Neuron (in vitro differentiated cells): ENCODE measurements around the gene MAN1C1.
"Not testable (repeated sequence)": the region's sequence is repeated elsewhere in the genome, so short reads cannot be mapped to it uniquely, and the experiment has no call there.

ENCODE experiments used
- H2AFZ ChIP-seq: one replicate; pipeline ENCODE4 v1.6.1; 2013; ENCODE audit warnings: low read depth, mild to moderate bottlenecking, inconsistent platforms, low read length, moderate library complexity
- H3K27me3 ChIP-seq: one replicate; pipeline ENCODE4 v1.6.1; 2013; ENCODE audit warnings: low read length; ENCODE audit not compliant: insufficient read depth
- H3K36me3 ChIP-seq: one replicate; pipeline ENCODE4 v1.6.1; 2013; ENCODE audit warnings: low read length; ENCODE audit not compliant: insufficient read depth
- H3K4me1 ChIP-seq: one replicate; pipeline ENCODE4 v1.6.1; 2013; ENCODE audit warnings: low read length; ENCODE audit not compliant: insufficient read depth
- H3K4me3 ChIP-seq: 2 replicates; pipeline ENCODE4 v1.5.1; 2013; ENCODE audit warnings: mild to moderate bottlenecking, low read length, moderate library complexity
- H3K9me3 ChIP-seq: one replicate; pipeline ENCODE4 v1.6.1; 2013; ENCODE audit warnings: low read length

MAN1C1 gene

DNA sequence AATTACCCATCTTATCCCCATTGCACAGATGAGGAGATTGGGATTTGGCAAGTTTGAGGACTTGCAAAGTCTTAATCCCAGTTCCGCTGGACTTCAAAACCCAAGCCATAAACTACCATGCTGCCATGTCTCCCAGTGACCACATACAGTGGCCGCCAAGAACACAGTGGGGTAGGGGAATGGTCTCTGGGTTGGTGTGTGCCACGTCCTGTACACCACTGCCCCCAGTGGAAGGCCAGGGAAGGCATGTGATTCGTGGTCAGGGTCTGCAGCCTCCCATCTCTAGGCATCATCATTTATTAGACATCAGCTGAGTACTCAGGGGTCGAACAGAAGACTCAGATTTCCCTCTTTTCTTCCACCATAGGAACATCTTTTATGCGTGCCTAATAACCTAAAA is 76.0 kb downstream of the MAN1C1 start:
- Histone ChIP-seq H3K36me3 (no peaks in the 10 kb centered on the region), H3K27me3 (no peaks in the 10 kb centered on the region), H3K4me1 (peaks cover 27% of the 10 kb centered on the region), H2AFZ (no peak overlapping the region), H3K4me3 (no peak overlapping the region), H3K9me3 (no peaks in the 10 kb centered on the region)

GRCh38 chr1:25694167-25695007 is 77.8 kb downstream of the MAN1C1 start:
- Histone ChIP-seq H3K4me1 (peaks cover 29% of the 10 kb centered on the region), H3K4me3 (no peak overlapping the region), H3K36me3 (no peaks in the 10 kb centered on the region), H2AFZ (no peak overlapping the region), H3K9me3 (no peaks in the 10 kb centered on the region), H3K27me3 (no peaks in the 10 kb centered on the region)

DNA sequence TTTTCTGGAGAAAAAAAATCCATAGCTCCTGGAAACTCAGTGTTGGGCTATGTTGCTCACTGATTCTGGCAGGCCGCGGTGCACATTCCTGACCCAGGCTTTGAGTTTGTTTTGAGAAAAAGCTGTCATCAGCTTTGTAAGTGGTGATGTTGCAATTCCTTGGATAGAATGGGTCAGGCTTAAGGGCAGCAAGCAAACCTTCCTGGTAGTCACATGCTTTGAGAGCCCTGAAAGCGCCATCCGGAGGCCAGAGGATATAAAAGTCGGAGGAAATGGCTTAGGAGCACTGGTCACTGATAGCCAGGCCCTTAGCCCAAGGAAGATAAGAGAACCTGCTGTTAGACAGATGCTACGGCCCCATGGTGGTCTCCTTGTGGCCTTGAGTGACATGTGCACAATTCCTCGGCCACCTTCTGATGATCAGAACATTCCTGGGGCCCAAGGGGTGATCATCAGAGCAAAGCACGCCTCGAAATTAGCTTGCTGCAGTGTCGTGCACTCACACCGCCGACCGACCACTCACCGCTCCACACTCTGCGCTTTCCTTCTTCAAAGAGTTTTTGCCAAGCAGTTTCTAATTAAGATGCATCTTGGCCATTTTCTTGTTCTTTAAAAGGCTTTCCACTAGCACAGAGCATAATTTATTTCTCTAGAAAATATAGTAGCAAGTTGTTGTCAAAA is 78.6 kb downstream of the MAN1C1 start:
- H3K4me3 ChIP-seq = no peak overlapping the region
- H3K4me1 ChIP-seq = peaks cover 38% of the 10 kb centered on the region
- H3K9me3 ChIP-seq = no peaks in the 10 kb centered on the region
- H3K27me3 ChIP-seq = no peaks in the 10 kb centered on the region
- no peak overlapping the region for H2AFZ ChIP-seq
- no peaks in the 10 kb centered on the region for H3K36me3 ChIP-seq

- Histone ChIP-seq H3K9me3 (no peaks in the 10 kb centered on the region), H3K36me3 (no peaks in the 10 kb centered on the region), H3K4me3 (no peak overlapping the region), H3K27me3 (no peaks in the 10 kb centered on the region), H3K4me1 (peaks cover 44% of the 10 kb centered on the region), H2AFZ (no peak overlapping the region)
Observed at GRCh38 chr1:25695771-25696311, 79.2 kb downstream of the MAN1C1 start.

DNA sequence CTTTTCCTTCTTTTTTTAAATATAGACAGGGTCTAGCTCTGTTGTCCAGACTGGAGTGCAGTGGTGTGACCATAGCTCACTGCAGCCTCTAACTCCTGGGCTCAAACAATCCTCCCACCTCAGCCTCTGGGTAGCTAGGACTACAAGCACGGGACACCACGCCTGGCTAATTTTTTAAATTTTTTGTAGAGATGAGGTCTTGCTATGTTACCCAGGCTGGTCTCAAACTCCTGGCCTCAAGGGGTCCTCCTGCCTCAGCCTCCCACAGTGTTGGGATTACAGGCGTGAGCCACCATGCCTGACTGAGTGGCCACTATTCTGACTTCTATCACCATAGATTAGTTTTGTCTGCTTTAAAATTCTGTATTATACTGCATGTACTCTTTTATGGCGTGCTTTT is 80.1 kb downstream of the MAN1C1 start:
- H3K4me1 ChIP-seq = peaks cover 49% of the 10 kb centered on the region
- not testable (repeated sequence) for H3K27me3 ChIP-seq, H3K4me3 ChIP-seq, H3K9me3 ChIP-seq, H2AFZ ChIP-seq, H3K36me3 ChIP-seq

DNA sequence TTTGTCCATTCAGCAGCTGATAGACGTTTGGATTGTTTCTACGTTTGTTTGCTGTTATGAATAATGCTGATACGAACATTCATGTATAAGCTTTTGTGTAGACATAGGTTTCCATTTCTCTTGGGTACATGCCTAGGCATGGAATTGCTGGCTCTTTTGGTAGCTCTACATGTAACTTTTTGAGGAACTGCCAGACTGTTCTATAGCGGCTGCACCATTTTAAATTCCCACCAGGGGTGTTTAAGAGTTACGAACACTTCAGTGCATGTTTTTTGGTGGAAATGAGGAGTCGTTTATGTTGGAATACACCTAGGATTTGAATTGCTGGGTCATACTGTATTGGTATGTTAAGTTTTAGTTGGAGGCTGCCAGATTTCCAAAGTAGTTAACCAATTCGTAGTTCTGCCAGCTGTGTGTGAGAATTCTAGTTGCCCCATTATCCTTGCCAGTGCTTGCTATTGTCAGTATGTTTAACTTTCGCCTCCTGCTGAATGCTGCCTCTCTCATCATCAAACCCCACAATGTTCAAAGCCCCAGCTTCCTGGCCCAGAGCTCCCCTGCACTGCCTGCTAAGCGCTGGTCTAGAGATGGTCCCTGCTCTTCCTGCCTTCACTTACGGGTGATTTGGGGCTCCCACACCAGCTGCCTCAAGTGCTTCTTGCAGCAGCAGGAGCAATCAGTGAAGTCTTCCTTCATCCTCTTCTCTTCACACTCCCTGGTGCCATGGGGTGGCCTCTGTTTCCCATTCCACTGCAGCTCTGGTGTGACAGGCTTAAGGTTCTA is 81.0 kb downstream of the MAN1C1 start:
- Histone ChIP-seq H3K36me3 (no peaks in the 10 kb centered on the region), H3K4me1 (peaks cover 49% of the 10 kb centered on the region), H2AFZ (no peak overlapping the region), H3K27me3 (no peaks in the 10 kb centered on the region), H3K4me3 (no peak overlapping the region), H3K9me3 (no peaks in the 10 kb centered on the region)

- Histone ChIP-seq H3K4me3 (no peak overlapping the region), H3K9me3 (no peaks in the 10 kb centered on the region), H2AFZ (no peak overlapping the region), H3K36me3 (no peaks in the 10 kb centered on the region), H3K4me1 (peaks cover 49% of the 10 kb centered on the region), H3K27me3 (no peaks in the 10 kb centered on the region)
Observed at GRCh38 chr1:25698252-25698651, 81.7 kb downstream of the MAN1C1 start.

DNA sequence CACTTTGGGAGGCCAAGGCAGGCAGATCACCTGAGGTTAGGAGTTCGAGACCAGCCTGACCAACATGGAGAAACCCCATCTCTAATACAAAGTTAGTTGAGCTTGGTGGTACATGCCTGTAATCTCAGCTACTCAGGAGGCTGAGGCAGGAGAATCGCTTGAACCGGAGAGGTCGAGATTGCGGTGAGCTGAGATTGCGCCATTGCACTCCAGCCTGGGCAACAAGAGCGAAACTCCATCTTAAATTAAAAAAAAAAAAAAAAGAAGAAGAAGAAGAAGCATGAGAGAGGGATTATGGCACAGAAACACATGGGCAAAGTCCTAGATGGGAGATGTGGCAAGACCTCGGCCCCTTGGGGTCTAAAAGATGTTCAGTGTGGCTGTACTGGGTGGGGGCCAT is 82.5 kb downstream of the MAN1C1 start:
- H3K36me3 ChIP-seq, H3K27me3 ChIP-seq, H2AFZ ChIP-seq, H3K4me3 ChIP-seq, H3K9me3 ChIP-seq: not testable (repeated sequence)
- H3K4me1 ChIP-seq = peaks cover 44% of the 10 kb centered on the region

GRCh38 chr1:25699500-25700143 is 83.0 kb downstream of the MAN1C1 start:
- Histone ChIP-seq H3K36me3 (no peaks in the 10 kb centered on the region), H3K4me1 (peaks cover 41% of the 10 kb centered on the region), H3K4me3 (no peak overlapping the region), H3K9me3 (no peaks in the 10 kb centered on the region), H2AFZ (no peak overlapping the region), H3K27me3 (no peaks in the 10 kb centered on the region)

GRCh38 chr1:25700144-25700523 is 83.5 kb downstream of the MAN1C1 start:
- Histone ChIP-seq H3K9me3 (no peaks in the 10 kb centered on the region), H3K4me1 (peaks cover 37% of the 10 kb centered on the region), H2AFZ (no peak overlapping the region), H3K4me3 (no peak overlapping the region), H3K36me3 (no peaks in the 10 kb centered on the region), H3K27me3 (no peaks in the 10 kb centered on the region)

GRCh38 chr1:25700626-25701025 is 84.0 kb downstream of the MAN1C1 start:
- Histone ChIP-seq H3K36me3 (no peaks in the 10 kb centered on the region), H3K4me1 (peaks cover 32% of the 10 kb centered on the region), H3K4me3 (no peak overlapping the region), H2AFZ (no peak overlapping the region), H3K27me3 (no peaks in the 10 kb centered on the region), H3K9me3 (no peaks in the 10 kb centered on the region)

DNA sequence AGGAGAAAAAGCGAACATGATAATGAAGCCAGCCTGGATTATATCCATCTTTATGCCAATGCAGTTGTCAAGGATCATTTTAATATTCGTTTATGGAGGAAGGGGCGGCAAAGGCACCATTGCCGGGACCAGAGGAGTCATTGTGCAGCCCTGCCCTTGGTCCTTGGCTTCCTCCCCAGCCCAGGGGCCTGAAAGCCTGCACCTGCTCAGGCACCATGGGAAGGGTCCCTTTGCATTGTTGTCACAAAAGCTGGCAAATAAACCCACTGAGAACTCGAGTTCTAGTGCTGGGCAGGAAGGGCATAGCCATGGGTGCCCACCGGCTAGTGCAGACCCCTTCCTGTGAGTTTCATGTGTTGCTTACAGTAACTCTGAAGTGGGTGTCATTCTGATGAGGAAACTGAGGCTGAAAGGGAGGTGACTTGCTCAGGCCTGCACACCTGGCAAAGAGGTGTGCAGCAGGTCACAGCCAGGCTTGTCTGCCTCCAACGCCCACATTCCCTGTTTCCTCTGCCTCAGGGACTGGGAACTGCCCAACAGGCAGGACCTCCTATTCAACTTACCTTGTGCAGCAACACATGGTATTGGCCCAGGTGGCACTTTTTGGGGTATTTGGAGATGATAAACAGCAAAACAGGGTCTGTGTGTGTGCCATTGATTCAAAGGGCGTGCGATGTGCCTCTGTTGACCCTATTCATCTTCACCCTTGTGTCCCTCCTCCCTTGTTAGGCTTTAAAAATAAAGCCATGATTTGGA is 84.6 kb downstream of the MAN1C1 start:
- peaks cover 26% of the 10 kb centered on the region for H3K4me1 ChIP-seq
- no peaks in the 10 kb centered on the region for H3K27me3 ChIP-seq
- H2AFZ ChIP-seq = no peak overlapping the region
- H3K36me3 ChIP-seq = no peaks in the 10 kb centered on the region
- no peak overlapping the region for H3K4me3 ChIP-seq
- no peaks in the 10 kb centered on the region for H3K9me3 ChIP-seq
